NCI-H748 (cell line): ENCODE data around the gene IL4R.
A peak's percentile ranks its signal among the peaks of the same experiment; 100 is the strongest.
"Not testable (repeated sequence)": the region's sequence is repeated elsewhere in the genome, so short reads cannot be mapped to it uniquely, and the experiment has no call there.

Source experiments
- DNase-seq: peaks from one replicate; lab custom pipeline; 2025; ENCODE audit not compliant: unreplicated experiment; lab: John Stamatoyannopoulos, UW

IL4R gene

GRCh38 chr16:27313422-27314160 is at the start of gene IL4R:
Gene IL4R (plus strand): TSS chr16:27313974. CDS start chr16:27340204, 26,230 bp downstream.
- DNase-seq, result peak; percentile 35

- no peak for DNase-seq
Measured at GRCh38 chr16:27264151-27264550, 49.6 kb upstream of the IL4R start.

- DNase-seq, result no peak
Measured at GRCh38 chr16:27265982-27266381, 47.8 kb upstream of the IL4R start.

GRCh38 chr16:27267037-27267677 is 46.6 kb upstream of the IL4R start:
- no peak for DNase-seq

GRCh38 chr16:27268376-27269299 is 45.1 kb upstream of the IL4R start, which contains the start of gene NSMCE1:
Gene NSMCE1 (minus strand): TSS chr16:27268772. CDS start chr16:27257570, 11,202 bp downstream.
- DNase-seq, result peak; percentile 95

- DNase-seq, result no peak
Measured at GRCh38 chr16:27269300-27270150, 44.2 kb upstream of the IL4R start.

- DNase-seq, result no peak
Measured at GRCh38 chr16:27270349-27270748, 43.4 kb upstream of the IL4R start.

GRCh38 chr16:27272076-27272475 is 41.7 kb upstream of the IL4R start:
- DNase-seq, result no peak

GRCh38 chr16:27272697-27273096 is 41.1 kb upstream of the IL4R start:
- DNase-seq, result not testable (repeated sequence)

- no peak for DNase-seq
Measured at GRCh38 chr16:27273330-27273669, 40.5 kb upstream of the IL4R start.

- no peak for DNase-seq
Measured at GRCh38 chr16:27273670-27274423, 39.9 kb upstream of the IL4R start.

- DNase-seq, result not testable (repeated sequence)
Measured at GRCh38 chr16:27274424-27274874, 39.3 kb upstream of the IL4R start.

GRCh38 chr16:27275394-27275793 is 38.4 kb upstream of the IL4R start:
- no peak for DNase-seq

- no peak for DNase-seq
Measured at GRCh38 chr16:27281243-27281642, 32.5 kb upstream of the IL4R start.

GRCh38 chr16:27284865-27285675 is 28.7 kb upstream of the IL4R start:
- DNase-seq, result no peak

GRCh38 chr16:27285676-27286196 is 28.0 kb upstream of the IL4R start:
- no peak for DNase-seq

- no peak for DNase-seq
Measured at GRCh38 chr16:27286451-27286850, 27.3 kb upstream of the IL4R start.

GRCh38 chr16:27287051-27287811 is 26.5 kb upstream of the IL4R start:
- no peak for DNase-seq
